GM21390 (cell line): ENCODE measurements around the gene EDC4.
"Not testable (repeated sequence)": the region's sequence is repeated elsewhere in the genome, so short reads cannot be mapped to it uniquely, and the experiment has no call there.

Source experiments
- ATAC-seq: cut with Tn5 transposase; IDR thresholded peaks from one replicate; pipeline ENCODE4 v1.9.1; 2021; ENCODE audit not compliant: unreplicated experiment

EDC4 gene, protein sequence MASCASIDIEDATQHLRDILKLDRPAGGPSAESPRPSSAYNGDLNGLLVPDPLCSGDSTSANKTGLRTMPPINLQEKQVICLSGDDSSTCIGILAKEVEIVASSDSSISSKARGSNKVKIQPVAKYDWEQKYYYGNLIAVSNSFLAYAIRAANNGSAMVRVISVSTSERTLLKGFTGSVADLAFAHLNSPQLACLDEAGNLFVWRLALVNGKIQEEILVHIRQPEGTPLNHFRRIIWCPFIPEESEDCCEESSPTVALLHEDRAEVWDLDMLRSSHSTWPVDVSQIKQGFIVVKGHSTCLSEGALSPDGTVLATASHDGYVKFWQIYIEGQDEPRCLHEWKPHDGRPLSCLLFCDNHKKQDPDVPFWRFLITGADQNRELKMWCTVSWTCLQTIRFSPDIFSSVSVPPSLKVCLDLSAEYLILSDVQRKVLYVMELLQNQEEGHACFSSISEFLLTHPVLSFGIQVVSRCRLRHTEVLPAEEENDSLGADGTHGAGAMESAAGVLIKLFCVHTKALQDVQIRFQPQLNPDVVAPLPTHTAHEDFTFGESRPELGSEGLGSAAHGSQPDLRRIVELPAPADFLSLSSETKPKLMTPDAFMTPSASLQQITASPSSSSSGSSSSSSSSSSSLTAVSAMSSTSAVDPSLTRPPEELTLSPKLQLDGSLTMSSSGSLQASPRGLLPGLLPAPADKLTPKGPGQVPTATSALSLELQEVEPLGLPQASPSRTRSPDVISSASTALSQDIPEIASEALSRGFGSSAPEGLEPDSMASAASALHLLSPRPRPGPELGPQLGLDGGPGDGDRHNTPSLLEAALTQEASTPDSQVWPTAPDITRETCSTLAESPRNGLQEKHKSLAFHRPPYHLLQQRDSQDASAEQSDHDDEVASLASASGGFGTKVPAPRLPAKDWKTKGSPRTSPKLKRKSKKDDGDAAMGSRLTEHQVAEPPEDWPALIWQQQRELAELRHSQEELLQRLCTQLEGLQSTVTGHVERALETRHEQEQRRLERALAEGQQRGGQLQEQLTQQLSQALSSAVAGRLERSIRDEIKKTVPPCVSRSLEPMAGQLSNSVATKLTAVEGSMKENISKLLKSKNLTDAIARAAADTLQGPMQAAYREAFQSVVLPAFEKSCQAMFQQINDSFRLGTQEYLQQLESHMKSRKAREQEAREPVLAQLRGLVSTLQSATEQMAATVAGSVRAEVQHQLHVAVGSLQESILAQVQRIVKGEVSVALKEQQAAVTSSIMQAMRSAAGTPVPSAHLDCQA (N-terminal part only)

GRCh38 chr16:67872631-67873434 is at the start of gene EDC4:
TSS of gene EDC4 (plus strand) at chr16:67873052. CDS start at chr16:67873262, 210 bp downstream.
- ATAC-seq, result no peak

- no peak for ATAC-seq
Observed at GRCh38 chr16:67825119-67825518, 47.7 kb upstream of the EDC4 start.

GRCh38 chr16:67825906-67826305 is 46.9 kb upstream of the EDC4 start:
- ATAC-seq, result no peak

GRCh38 chr16:67828651-67829050 is 44.2 kb upstream of the EDC4 start:
- no peak for ATAC-seq

- no peak for ATAC-seq
Observed at GRCh38 chr16:67833030-67833414, 39.8 kb upstream of the EDC4 start.

- peak; percentile 98 for ATAC-seq
Observed at GRCh38 chr16:67833415-67834241, 39.2 kb upstream of the EDC4 start.

DNA sequence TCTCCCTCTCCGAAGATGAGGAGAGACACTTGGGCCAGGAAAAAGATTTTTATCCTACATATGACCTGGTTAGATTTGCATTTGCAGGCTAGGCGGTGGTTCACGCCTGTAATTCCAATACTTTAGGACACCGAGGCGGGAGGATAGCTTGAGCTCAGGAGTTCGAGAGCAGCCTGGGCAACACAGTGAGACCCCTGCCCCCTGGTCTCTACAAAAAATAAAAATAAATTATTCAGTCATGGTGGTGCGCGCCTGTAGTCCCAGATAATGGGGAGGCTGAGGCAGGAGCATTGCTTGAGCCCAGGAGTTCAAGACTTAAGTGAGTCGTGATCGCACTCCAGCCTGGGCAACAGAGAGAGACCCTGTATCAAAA is 38.6 kb upstream of the EDC4 start:
- ATAC-seq, result no peak

DNA sequence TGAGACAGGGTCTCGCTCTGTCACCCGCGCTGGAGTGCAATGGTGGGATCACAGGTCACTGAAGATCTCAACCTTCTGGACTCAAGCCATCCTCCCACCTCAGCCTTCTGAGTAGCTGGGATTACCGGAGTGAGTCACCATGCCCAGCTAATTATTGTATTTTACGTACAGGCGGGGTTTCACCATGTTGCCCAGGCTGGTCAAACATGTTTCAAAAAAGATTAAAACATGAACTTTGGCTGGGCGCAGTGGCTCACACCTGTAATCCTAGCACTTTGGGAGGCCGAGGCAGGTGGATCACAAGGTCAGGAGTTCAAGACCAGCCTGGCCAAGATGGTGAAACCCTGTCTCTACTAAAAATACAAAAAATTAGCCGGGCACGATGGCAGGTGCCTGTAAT is 35.7 kb upstream of the EDC4 start:
- not testable (repeated sequence) for ATAC-seq

GRCh38 chr16:67837811-67838210 is 35.0 kb upstream of the EDC4 start:
- no peak for ATAC-seq

DNA sequence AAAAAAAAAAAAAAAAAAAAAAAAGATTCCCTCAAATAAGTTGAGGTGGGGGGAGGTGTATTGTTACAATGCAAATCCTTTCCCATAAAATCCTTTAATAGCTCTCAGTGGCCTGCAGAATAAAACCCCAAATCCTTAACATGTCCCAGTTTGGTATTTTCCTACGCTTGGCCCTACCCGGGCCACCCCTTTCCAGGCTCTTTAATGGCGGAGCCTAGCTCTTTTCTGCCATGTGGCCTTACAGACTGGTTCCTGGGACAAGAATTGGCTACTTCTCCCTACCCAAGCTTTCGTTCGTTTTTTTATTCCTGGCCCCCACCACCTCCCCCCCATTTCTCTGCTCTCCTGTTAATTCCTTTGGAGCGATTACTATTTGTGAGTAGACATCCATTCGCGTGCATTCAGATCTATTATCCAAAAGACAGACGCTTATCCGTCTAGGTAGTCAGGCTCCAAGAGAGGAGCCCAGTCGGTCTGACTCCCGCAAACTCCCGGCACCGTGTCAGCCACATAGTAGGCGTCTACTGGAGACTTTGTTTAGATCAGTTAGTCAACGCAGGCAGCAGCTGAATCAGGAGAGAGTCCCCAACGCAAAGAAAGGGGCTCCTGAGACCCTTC is 31.5 kb upstream of the EDC4 start:
- no peak for ATAC-seq

GRCh38 chr16:67841816-67842508 is 30.9 kb upstream of the EDC4 start, which contains the start of gene THAP11:
TSS of gene THAP11 (plus strand) at chr16:67842320. CDS start at chr16:67842555, 235 bp downstream.
- ATAC-seq, result peak; percentile 42

DNA sequence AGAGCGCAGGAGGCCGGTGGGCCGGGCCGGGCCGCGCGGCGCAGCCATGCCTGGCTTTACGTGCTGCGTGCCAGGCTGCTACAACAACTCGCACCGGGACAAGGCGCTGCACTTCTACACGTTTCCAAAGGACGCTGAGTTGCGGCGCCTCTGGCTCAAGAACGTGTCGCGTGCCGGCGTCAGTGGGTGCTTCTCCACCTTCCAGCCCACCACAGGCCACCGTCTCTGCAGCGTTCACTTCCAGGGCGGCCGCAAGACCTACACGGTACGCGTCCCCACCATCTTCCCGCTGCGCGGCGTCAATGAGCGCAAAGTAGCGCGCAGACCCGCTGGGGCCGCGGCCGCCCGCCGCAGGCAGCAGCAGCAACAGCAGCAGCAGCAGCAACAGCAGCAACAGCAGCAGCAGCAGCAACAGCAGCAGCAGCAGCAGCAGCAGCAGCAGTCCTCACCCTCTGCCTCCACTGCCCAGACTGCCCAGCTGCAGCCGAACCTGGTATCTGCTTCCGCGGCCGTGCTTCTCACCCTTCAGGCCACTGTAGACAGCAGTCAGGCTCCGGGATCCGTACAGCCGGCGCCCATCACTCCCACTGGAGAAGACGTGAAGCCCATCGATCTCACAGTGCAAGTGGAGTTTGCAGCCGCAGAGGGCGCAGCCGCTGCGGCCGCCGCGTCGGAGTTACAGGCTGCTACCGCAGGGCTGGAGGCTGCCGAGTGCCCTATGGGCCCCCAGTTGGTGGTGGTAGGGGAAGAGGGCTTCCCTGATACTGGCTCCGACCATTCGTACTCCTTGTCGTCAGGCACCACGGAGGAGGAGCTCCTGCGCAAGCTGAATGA is 30.1 kb upstream of the EDC4 start:
- ATAC-seq, result peak; percentile 10

DNA sequence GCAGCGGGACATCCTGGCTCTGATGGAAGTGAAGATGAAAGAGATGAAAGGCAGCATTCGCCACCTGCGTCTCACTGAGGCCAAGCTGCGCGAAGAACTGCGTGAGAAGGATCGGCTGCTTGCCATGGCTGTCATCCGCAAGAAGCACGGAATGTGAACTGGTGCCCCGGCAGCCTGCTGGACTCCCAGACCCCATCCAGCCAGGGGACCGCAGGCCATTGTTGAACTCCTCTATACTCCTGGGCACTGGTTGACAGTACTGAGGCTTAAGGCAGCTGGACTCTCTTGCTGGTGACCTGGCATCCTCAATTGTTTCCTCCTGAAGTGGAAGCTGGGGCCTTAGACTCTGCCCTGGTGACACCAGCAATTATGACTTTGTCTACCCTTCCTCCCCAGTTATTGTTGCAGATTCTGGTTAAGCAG is 29.5 kb upstream of the EDC4 start:
- no peak for ATAC-seq

DNA sequence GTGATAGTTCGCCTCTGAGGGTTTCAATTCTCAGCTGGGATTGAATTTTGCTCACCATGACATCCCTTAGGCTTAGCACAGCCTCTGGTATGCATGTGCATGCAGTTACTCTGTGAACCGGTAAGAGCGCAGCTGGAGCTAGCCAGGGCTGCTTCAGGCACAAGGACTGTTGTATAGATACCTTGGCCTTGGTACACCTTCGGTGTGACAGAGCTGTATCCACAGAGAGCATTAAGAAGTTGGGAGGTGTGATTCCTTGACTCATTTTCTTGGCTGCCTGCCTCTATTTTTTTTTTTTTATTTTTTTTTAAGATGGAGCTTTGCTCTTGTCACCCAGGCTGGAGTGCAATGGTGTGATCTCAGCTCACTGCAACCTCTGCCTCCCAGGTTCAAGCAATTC is 28.4 kb upstream of the EDC4 start:
- no peak for ATAC-seq

GRCh38 chr16:67845291-67846062 is 27.4 kb upstream of the EDC4 start:
- ATAC-seq, result no peak

- no peak for ATAC-seq
Observed at GRCh38 chr16:67846063-67846319, 26.9 kb upstream of the EDC4 start.
